NT2/D1 (cell line): Measurements from ENCODE around the gene KIF26A.

ENCODE experiments used
- DNase-seq: peaks from one replicate; pipeline ENCODE4 v3.0.0-alpha.2; 2011; ENCODE audit warnings: low read depth, low spot score
- H3K27me3 ChIP-seq: 2 replicates; pipeline ENCODE4 v1.6.0; 2011; ENCODE audit warnings: mild to moderate bottlenecking; ENCODE audit not compliant: insufficient read length, insufficient read depth
- H3K36me3 ChIP-seq: 2 replicates; pipeline ENCODE4 v1.6.1; 2011; ENCODE audit warnings: mild to moderate bottlenecking, low read length, mixed read lengths; ENCODE audit not compliant: insufficient read depth, insufficient read length
- H3K4me1 ChIP-seq: 2 replicates; pipeline ENCODE4 v1.5.1; 2011; ENCODE audit not compliant: insufficient read depth, insufficient read length
- H3K4me3 ChIP-seq: 2 replicates; pipeline ENCODE4 v1.5.1; 2011; ENCODE audit warnings: low read depth; ENCODE audit not compliant: insufficient read length
- H3K9ac ChIP-seq: 2 replicates; pipeline ENCODE4 v1.6.0; 2011; ENCODE audit warnings: low read depth; ENCODE audit not compliant: insufficient read length
- H3K9me3 ChIP-seq: 2 replicates; pipeline ENCODE4 v1.5.1; 2011; ENCODE audit warnings: mild to moderate bottlenecking, low read length; ENCODE audit not compliant: insufficient read depth
- SUZ12 ChIP-seq: IDR thresholded peaks from 2 replicates; pipeline ENCODE4 v1.6.1; 2011; ENCODE audit not compliant: insufficient read length, insufficient read depth; ENCODE audit errors: extremely low read depth
- YY1 ChIP-seq: IDR thresholded peaks from 2 replicates; pipeline ENCODE4 v1.6.1; 2011; ENCODE audit not compliant: insufficient read length, insufficient read depth
- ZNF274 ChIP-seq: IDR thresholded peaks from 2 replicates; pipeline ENCODE4 v1.6.1; 2011; ENCODE audit warnings: mild to moderate bottlenecking, low read depth, low read length

The KIF26A gene

DNA sequence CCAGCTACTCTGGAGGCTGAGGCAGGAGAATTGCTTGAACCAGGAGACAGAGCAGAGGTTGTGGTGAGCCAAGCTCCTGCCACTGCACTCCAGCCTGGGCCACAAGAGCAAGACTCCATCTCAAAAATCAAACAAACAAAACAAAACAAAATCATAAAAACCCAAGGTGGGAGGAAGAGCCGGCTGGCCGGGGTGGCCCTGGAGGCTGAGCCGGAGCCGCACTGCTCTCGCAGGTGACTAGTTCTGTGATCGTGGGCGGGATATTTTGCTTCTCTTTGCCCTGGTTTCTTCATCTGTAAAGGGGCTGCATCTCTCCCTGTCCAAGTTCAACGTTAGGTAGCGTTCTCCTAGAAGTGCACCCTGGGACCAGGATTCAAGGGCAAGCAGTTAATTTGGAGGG is 73.4 kb downstream of the KIF26A start:
- Histone ChIP-seq H3K36me3 (no peaks in the 10 kb centered on the region), H3K9ac (no peak overlapping the region), H3K4me1 (peaks cover 2% of the 10 kb centered on the region), H3K9me3 (no peaks in the 10 kb centered on the region), H3K27me3 (no peaks in the 10 kb centered on the region), H3K4me3 (no peak overlapping the region)
- no peak for DNase-seq
- no peak for TF ChIP-seq ZNF274
- TF ChIP-seq YY1 = no peak
- TF ChIP-seq SUZ12 = no peak

GRCh38 chr14:104212206-104213095 is 74.1 kb downstream of the KIF26A start:
- Histone ChIP-seq H3K27me3 (no peaks in the 10 kb centered on the region), H3K4me1 (no peaks in the 10 kb centered on the region), H3K36me3 (no peaks in the 10 kb centered on the region), H3K9ac (no peak overlapping the region), H3K9me3 (no peaks in the 10 kb centered on the region), H3K4me3 (no peak overlapping the region)
- no peak for DNase-seq
- TF ChIP-seq ZNF274 = no peak
- TF ChIP-seq SUZ12 = no peak
- TF ChIP-seq YY1 = no peak

GRCh38 chr14:104213301-104214034 is 75.1 kb downstream of the KIF26A start:
- no peaks in the 10 kb centered on the region for H3K36me3 ChIP-seq
- H3K9ac ChIP-seq = no peak overlapping the region
- no peaks in the 10 kb centered on the region for H3K9me3 ChIP-seq
- TF ChIP-seq YY1 (no peak), SUZ12 (no peak), ZNF274 (no peak)
- H3K4me3 ChIP-seq = no peak overlapping the region
- DNase-seq = no peak
- H3K4me1 ChIP-seq = peaks cover 2% of the 10 kb centered on the region
- no peaks in the 10 kb centered on the region for H3K27me3 ChIP-seq

GRCh38 chr14:104214431-104215218 is 76.2 kb downstream of the KIF26A start:
- TF ChIP-seq SUZ12 (no peak), YY1 (no peak), ZNF274 (no peak)
- no peak for DNase-seq
- Histone ChIP-seq H3K9ac (no peak overlapping the region), H3K4me1 (peaks cover 2% of the 10 kb centered on the region), H3K36me3 (no peaks in the 10 kb centered on the region), H3K4me3 (no peak overlapping the region), H3K27me3 (no peaks in the 10 kb centered on the region), H3K9me3 (no peaks in the 10 kb centered on the region)

DNA sequence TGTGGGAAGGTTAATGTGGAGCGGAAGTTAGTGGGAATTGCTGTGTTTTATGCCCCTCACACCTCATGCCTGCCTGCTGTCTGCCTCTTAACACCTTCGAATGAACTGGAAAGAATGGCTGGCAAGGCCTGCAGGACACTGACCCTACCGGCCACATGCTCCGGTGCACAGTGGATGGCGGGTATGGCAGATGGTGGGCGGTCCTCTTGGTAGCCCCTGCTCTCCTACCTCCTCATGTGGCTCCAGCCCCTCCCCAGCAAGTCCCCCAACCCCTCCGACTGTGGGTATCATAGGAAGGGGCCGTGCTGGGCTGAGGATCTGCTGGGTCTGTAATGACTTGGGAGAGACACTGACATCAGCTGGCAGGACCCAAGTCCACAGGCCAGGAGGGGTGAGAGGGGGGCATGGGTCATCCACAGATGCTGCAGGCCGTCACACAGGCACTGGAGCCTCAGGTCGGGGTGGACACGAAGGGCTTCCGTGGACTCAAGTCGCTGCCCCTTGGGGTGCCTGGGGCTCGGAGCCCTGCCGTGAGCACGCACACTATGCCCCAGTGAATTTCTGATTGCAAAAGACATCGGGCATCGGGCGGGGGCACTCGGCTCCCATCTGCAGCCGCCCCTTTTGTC is 77.4 kb downstream of the KIF26A start:
- Histone ChIP-seq H3K36me3 (no peaks in the 10 kb centered on the region), H3K4me1 (peaks cover 4% of the 10 kb centered on the region), H3K9ac (no peak overlapping the region), H3K27me3 (no peaks in the 10 kb centered on the region), H3K9me3 (no peaks in the 10 kb centered on the region), H3K4me3 (no peak overlapping the region)
- no peak for DNase-seq
- no peak for TF ChIP-seq ZNF274

DNA sequence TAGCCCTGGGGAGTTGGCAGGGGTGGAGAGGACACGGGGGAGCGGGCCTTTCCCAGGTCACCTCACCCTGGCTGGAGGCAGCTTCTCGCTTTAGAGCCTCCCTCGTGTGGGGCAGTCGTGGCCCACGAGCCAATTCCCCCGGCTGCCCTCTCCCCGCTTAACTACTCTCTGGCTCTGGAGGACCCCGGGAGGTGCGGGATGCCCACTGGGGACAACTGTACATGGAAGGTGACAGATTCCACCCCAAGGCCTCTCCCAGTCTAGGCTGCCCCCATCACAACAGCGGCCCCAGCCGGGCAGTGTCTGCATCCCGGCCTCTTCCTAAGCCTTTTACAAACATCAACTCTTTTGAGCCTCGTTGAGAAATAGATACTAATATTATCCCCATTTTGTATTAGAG is 78.1 kb downstream of the KIF26A start:
- no peaks in the 10 kb centered on the region for H3K27me3 ChIP-seq
- H3K4me1 ChIP-seq = peaks cover 4% of the 10 kb centered on the region
- no peak overlapping the region for H3K4me3 ChIP-seq
- H3K9ac ChIP-seq = no peak overlapping the region
- H3K9me3 ChIP-seq = no peaks in the 10 kb centered on the region
- no peaks in the 10 kb centered on the region for H3K36me3 ChIP-seq
- no peak for DNase-seq
- TF ChIP-seq SUZ12 (no peak), YY1 (no peak), ZNF274 (no peak)
